SK-N-SH (cell line): ENCODE data around the gene GDPD2. TPM values are rescaled to one million over a fixed set of nuclear protein-coding genes. Genes with fewer than 3 reads are reported as not detected.

Experiments
- CTCF ChIA-PET: fragments of 300-600, 350-600 bp; formaldehyde crosslinking; extraction: SDS; loops from one replicate; lab custom pipeline; 2021; lab: Yijun Ruan, JAX
- POLR2A ChIA-PET: fragments of 350-600 bp; sonication (Branson Sonifier 250); formaldehyde crosslinking; extraction: SDS; loops from one replicate; lab custom pipeline; 2020; ENCODE audit warnings: antibody characterized with exemption, inconsistent platforms; lab: Yijun Ruan, JAX
- DNase-seq: peaks from one replicate; pipeline ENCODE4 v3.0.0; 2012
- H2AFZ ChIP-seq: fragments of 200-600 bp; sonication (generic); 2 replicates; pipeline ENCODE4 v1.8.1; 2016; ENCODE audit warnings: antibody characterized with exemption, mild to moderate bottlenecking, low read depth
- H3F3A ChIP-seq: fragments of 200-600 bp; sonication (generic); replicated peaks from 2 replicates; pipeline ENCODE3; 2016; ENCODE audit warnings: antibody characterized with exemption, mild to moderate bottlenecking; ENCODE audit not compliant: insufficient read depth
- H3K27ac ChIP-seq, 2 experiments: fragments of 200-500 bp in 1 of 2; fragments of 200-600 bp in 1 of 2; sonication (Bioruptor generic) in 1 of 2; sonication (generic), shearing (Covaris generic) in 1 of 2; 2 replicates each; pipeline versions ENCODE4 v1.5.1 to v1.6.1; 2014 to 2016; ENCODE audit warnings: low read depth in 2 of 2, inconsistent platforms in 1 of 2, low read length in 1 of 2, mild to moderate bottlenecking in 1 of 2, mixed read lengths in 1 of 2
- H3K27me3 ChIP-seq: fragments of 200-600 bp; sonication (generic), shearing (Covaris generic); 2 replicates; pipeline ENCODE4 v1.6.1; 2016; ENCODE audit warnings: mixed run types; ENCODE audit not compliant: insufficient read depth
- H3K36me3 ChIP-seq, 2 experiments: fragments of 200-500 bp in 1 of 2; fragments of 200-600 bp in 1 of 2; sonication (Bioruptor generic) in 1 of 2; sonication (generic) in 1 of 2; replicated peaks in 1 of 2; 2 replicates each; pipeline versions ENCODE3 to v1.5.1; 2014 to 2016; ENCODE audit warnings: low read length in 1 of 2, mild to moderate bottlenecking in 1 of 2; ENCODE audit not compliant: insufficient read depth in 2 of 2, control insufficient read depth in 1 of 2
- H3K4me1 ChIP-seq, 2 experiments: fragments of 200-500 bp in 1 of 2; fragments of 200-600 bp in 1 of 2; sonication (Bioruptor generic) in 1 of 2; sonication (generic), shearing (Covaris generic) in 1 of 2; 2 replicates each; pipeline versions ENCODE4 v1.5.1 to v1.6.1; 2014 to 2016; ENCODE audit warnings: low read depth in 1 of 2, low read length in 1 of 2, mixed run types in 1 of 2; ENCODE audit not compliant: insufficient read depth in 2 of 2, control insufficient read depth in 1 of 2
- H3K4me2 ChIP-seq: fragments of 200-600 bp; sonication (generic), shearing (Covaris generic); 2 replicates; pipeline ENCODE4 v1.6.1; 2017; ENCODE audit warnings: mixed run types
- H3K4me3 ChIP-seq, 2 experiments: fragments of 200-500 bp in 1 of 2; fragments of 200-600 bp in 1 of 2; sonication (Bioruptor generic) in 1 of 2; sonication (generic), shearing (Covaris generic) in 1 of 2; 2 replicates each; pipeline versions ENCODE4 v1.5.1 to v1.8.1; 2014 to 2016; ENCODE audit warnings: low read depth in 2 of 2, inconsistent platforms in 1 of 2, low read length in 1 of 2, mild to moderate bottlenecking in 1 of 2, mixed read lengths in 1 of 2, moderate library complexity in 1 of 2
- H3K79me2 ChIP-seq: fragments of 200-600 bp; sonication (generic); 2 replicates; pipeline ENCODE4 v1.8.1; 2017; ENCODE audit warnings: mild to moderate bottlenecking; ENCODE audit not compliant: insufficient read depth
- H3K9ac ChIP-seq: fragments of 200-600 bp; sonication (generic); 2 replicates; pipeline ENCODE4 v1.6.1; 2017; ENCODE audit warnings: mixed run types
- H3K9me2 ChIP-seq: fragments of 200-600 bp; sonication (generic); 2 replicates; pipeline ENCODE4 v1.6.1; 2017; ENCODE audit warnings: mixed run types
- H3K9me3 ChIP-seq: fragments of 200-600 bp; sonication (generic); 2 replicates; pipeline ENCODE4 v1.6.1; 2017; ENCODE audit warnings: mixed run types, mild to moderate bottlenecking, moderate library complexity
- H4K20me1 ChIP-seq: fragments of 200-600 bp; sonication (generic); 2 replicates; pipeline ENCODE4 v1.6.1; 2017; ENCODE audit warnings: mild to moderate bottlenecking, mixed run types; ENCODE audit not compliant: insufficient read depth
- EP300 ChIP-seq, 2 experiments: IDR thresholded peaks; 2 replicates each; pipeline versions ENCODE4 v1.4.0 to v1.6.1; 2012; ENCODE audit warnings: borderline replicate concordance in 1 of 2, low read depth in 1 of 2, low read length in 1 of 2
- FOXM1 ChIP-seq: IDR thresholded peaks from 2 replicates; pipeline ENCODE4 v1.4.0; 2012; ENCODE audit warnings: low read depth, mild to moderate bottlenecking
- NFIC ChIP-seq: IDR thresholded peaks from 2 replicates; pipeline ENCODE4 v1.4.0; 2012; ENCODE audit warnings: borderline replicate concordance
- POLR2AphosphoS5 ChIP-seq: IDR thresholded peaks from 2 replicates; pipeline ENCODE4 v1.6.1; 2012; ENCODE audit warnings: low read depth, low read length
- RCOR1 ChIP-seq: fragments of 150-350 bp; IDR thresholded peaks from 2 replicates; pipeline ENCODE4 v1.6.1; 2017; ENCODE audit warnings: antibody characterized with exemption, low read length
- SMC3 ChIP-seq: IDR thresholded peaks from 2 replicates; pipeline ENCODE4 v1.6.1; 2012; ENCODE audit warnings: low read depth, low read length, improper control_type of control experiment
- TCF12 ChIP-seq: IDR thresholded peaks from 2 replicates; pipeline ENCODE4 v1.4.0; 2012
- YY1 ChIP-seq: IDR thresholded peaks from 2 replicates; pipeline ENCODE4 v1.4.0; 2012; ENCODE audit warnings: low read depth, mild to moderate bottlenecking
- WGBS: methylation state at CpG from one replicate; pipeline ENCODE4 v1.1.6; 2017; ENCODE audit warnings: low lambda C conversion rate; 5-methylcytosine and 5-hydroxymethylcytosine counted together
- polyA plus RNA-seq, 3 experiments: library from polyadenylated mRNA; depleted of rRNA; stranded (reverse); fragments of >200 nt; gene quantifications; 2 replicates each; pipeline ENCODE4 v1.2.3, GENCODE V29; 2012
- TF ChIP-seq, protein P1 (sequence below): fragments of 200-600 bp; sonication (generic); IDR thresholded peaks from 2 replicates; pipeline ENCODE4 v1.6.1; 2017; ENCODE audit warnings: antibody characterized with exemption, mild to moderate bottlenecking, moderate library complexity
- TF ChIP-seq, protein P2 (sequence below): fragments of 150-350 bp; IDR thresholded peaks from 2 replicates; pipeline ENCODE4 v1.6.1; 2016; ENCODE audit warnings: mild to moderate bottlenecking, low read depth, low read length

GDPD2 gene
- polyA plus RNA-seq, 1 of the 3 experiments (the other 2 are of a cell fraction): 0.08 TPM

DNA sequence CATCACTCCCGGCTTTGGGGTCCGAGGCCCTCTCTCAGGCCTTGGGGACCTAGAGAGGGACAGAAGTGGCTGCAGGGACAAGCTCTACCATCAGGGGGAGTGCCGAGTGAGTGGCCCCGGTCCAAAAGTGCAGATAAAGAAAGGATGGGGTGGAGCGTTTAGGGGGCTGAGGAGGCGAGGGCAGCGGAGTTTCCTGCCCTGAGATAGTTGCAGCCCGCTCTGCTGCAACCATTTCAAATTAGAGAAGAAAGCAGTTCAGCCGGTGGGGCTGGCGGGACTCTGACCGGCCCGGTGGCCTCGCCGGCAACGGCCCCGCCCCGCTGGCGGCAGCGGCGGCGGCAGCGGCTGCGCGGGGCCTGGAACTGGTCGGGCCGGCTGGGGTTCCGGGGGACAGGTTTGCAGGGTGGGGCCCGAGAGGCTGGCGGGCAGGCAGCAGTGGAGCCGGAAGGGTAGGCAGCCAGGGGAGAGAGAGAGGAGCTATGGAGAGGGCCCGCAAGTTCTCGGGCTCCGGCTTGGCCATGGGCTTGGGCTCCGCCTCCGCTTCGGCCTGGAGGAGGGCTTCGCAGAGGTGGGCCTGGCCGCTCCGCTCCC lies 29.1 kb downstream of the GDPD2 start:
- Histone ChIP-seq H3K79me2 (no peaks in the 10 kb centered on the region), H3F3A (no peaks in the 10 kb centered on the region), H2AFZ (0 out of 2 replicates have a peak overlapping the region, but pooled peaks have one; percentile 29)
- POLR2A ChIA-PET: no interaction called here
- TF ChIP-seq, protein P1, sequence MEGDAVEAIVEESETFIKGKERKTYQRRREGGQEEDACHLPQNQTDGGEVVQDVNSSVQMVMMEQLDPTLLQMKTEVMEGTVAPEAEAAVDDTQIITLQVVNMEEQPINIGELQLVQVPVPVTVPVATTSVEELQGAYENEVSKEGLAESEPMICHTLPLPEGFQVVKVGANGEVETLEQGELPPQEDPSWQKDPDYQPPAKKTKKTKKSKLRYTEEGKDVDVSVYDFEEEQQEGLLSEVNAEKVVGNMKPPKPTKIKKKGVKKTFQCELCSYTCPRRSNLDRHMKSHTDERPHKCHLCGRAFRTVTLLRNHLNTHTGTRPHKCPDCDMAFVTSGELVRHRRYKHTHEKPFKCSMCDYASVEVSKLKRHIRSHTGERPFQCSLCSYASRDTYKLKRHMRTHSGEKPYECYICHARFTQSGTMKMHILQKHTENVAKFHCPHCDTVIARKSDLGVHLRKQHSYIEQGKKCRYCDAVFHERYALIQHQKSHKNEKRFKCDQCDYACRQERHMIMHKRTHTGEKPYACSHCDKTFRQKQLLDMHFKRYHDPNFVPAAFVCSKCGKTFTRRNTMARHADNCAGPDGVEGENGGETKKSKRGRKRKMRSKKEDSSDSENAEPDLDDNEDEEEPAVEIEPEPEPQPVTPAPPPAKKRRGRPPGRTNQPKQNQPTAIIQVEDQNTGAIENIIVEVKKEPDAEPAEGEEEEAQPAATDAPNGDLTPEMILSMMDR: peak; percentile 65
- 0 out of 2 replicates have a peak, but pooled peaks have one; percentile 12 for TF ChIP-seq SMC3
- no peak for TF ChIP-seq POLR2AphosphoS5
- TF ChIP-seq FOXM1: no peak
- TF ChIP-seq RCOR1: no peak
- TF ChIP-seq, protein P2, sequence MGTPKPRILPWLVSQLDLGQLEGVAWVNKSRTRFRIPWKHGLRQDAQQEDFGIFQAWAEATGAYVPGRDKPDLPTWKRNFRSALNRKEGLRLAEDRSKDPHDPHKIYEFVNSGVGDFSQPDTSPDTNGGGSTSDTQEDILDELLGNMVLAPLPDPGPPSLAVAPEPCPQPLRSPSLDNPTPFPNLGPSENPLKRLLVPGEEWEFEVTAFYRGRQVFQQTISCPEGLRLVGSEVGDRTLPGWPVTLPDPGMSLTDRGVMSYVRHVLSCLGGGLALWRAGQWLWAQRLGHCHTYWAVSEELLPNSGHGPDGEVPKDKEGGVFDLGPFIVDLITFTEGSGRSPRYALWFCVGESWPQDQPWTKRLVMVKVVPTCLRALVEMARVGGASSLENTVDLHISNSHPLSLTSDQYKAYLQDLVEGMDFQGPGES: no peak
- no peak for TF ChIP-seq YY1
- TF ChIP-seq NFIC: peak; percentile 40; the same call in 1 of the 2 replicates
- no peak for TF ChIP-seq EP300 (IDR thresholded peaks at IDR 0.05; ENCODE audit: borderline replicate concordance in 1 of 2, low read depth in 1 of 2, low read length in 1 of 2)
- TF ChIP-seq TCF12: no peak
- TF ChIP-seq, all 33 proteins: peak for 3
- H3K4me2 ChIP-seq: peak overlapping the region; percentile 37
- H3K4me3 ChIP-seq: peak overlapping the region; percentile 39 to 53; a peak in 3 of 4 replicates
- H3K9me2 ChIP-seq: no peaks in the 10 kb centered on the region
- CTCF ChIA-PET: interaction anchor here (0.8 to 2.9 kb wide), 5 partner anchors 9 to 213 kb away, joined by 3 to 11 read pairs (median 3); no protein-coding TSS in a partner anchor
- peaks cover 0 to 4% of the 10 kb centered on the region in 2 experiments; a peak in 1 of 4 replicates for H3K4me1 ChIP-seq
- H3K9ac ChIP-seq: no peak overlapping the region
- no peaks in the 10 kb centered on the region for H4K20me1 ChIP-seq
- no peak overlapping the region for H3K27ac ChIP-seq
- H3K27me3 ChIP-seq: peaks cover 2% of the 10 kb centered on the region; the same call in 1 of the 2 replicates
- DNase-seq: peak; percentile 64
- 57% methylated on average over 14 of the region's 39 CpGs for WGBS
- no peaks in the 10 kb centered on the region for H3K36me3 ChIP-seq
- no peaks in the 10 kb centered on the region for H3K9me3 ChIP-seq

DNA sequence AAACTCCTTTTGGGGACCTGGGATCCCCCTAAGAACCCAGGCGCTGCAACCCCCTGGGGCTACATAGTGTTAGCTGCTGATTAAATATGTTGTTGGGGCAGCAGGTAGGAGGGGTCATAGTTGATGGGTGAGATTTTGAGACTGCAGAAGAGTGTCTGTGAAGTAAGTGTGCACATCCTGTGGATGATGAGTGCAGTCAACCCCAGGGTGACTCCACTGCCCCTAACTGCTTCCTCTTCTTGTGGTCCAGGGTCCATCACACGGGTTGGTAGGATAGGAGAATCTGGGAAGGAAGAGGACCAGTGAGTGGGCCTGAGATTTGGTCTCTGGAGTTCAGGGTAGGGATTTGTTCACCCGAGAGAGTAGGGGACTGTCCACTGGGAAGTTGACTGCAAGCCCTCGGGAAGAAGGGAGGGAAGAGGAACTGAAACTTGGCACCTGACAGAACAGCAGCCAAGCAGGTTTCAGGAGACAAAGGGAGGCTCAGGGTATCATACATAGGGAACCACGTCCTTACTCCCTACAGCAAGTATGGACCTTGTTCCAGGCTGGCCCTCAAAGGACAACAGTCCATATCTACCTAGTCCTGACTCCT lies 30.0 kb downstream of the GDPD2 start:
- no peaks in the 10 kb centered on the region for H3K9me2 ChIP-seq
- H3K36me3 ChIP-seq: no peaks in the 10 kb centered on the region
- no peak overlapping the region for H2AFZ ChIP-seq
- no peak overlapping the region for H3K4me3 ChIP-seq
- H3K27ac ChIP-seq: no peak overlapping the region
- no peaks in the 10 kb centered on the region for H3K9me3 ChIP-seq
- no peak overlapping the region for H3K4me2 ChIP-seq
- H3K9ac ChIP-seq: no peak overlapping the region
- POLR2A ChIA-PET: no interaction called here
- no peaks in the 10 kb centered on the region for H3K27me3 ChIP-seq
- H3K4me1 ChIP-seq: peaks cover 0 to 4% of the 10 kb centered on the region in 2 experiments; a peak in 1 of 4 replicates
- 43% methylated on average over 5 of the region's 5 CpGs for WGBS
- CTCF ChIA-PET: interaction anchor here (1.3 to 3.6 kb wide), 3 partner anchors 8 to 212 kb away, joined by 4 to 16 read pairs (median 8); partner anchors contain the start of genes DLG3 and GDPD2
- H3K79me2 ChIP-seq: no peaks in the 10 kb centered on the region
- DNase-seq: no peak
- no peaks in the 10 kb centered on the region for H4K20me1 ChIP-seq
- TF ChIP-seq, protein P2: no peak
- H3F3A ChIP-seq: no peaks in the 10 kb centered on the region
